ENCODE data around the gene SMARCC1. TPM values are rescaled to one million over a fixed set of nuclear protein-coding genes. Genes with fewer than 3 reads are reported as not detected.

SMARCC1 gene
- total RNA-seq, 2 donors from 2014 or later, result 72.6 to 90.2 TPM

DNA sequence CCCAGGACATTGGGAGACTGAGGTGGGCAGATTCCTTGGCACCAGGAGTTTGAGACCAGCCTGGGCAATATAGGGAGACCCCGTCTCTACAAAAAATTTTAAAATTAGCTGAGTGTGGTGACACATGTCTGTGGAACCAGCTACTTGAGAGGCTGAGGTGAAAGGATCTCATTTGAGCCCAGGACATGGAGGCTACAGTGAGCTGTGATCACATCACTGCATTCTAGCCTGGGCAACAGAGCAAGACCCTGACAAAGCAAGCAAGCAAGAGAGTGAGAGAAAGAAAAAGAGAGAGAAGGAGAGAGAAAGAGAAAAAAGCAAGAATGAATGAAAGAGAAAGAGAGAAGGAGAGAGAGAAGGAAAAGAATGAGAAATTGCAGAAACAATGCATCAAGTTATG lies 150.9 kb downstream of the SMARCC1 start:
- no peak for DNase-seq
- H3K9me3 ChIP-seq, result no peaks in the 10 kb centered on the region
- no peak overlapping the region for H3K27ac ChIP-seq
- TF ChIP-seq, protein P1, sequence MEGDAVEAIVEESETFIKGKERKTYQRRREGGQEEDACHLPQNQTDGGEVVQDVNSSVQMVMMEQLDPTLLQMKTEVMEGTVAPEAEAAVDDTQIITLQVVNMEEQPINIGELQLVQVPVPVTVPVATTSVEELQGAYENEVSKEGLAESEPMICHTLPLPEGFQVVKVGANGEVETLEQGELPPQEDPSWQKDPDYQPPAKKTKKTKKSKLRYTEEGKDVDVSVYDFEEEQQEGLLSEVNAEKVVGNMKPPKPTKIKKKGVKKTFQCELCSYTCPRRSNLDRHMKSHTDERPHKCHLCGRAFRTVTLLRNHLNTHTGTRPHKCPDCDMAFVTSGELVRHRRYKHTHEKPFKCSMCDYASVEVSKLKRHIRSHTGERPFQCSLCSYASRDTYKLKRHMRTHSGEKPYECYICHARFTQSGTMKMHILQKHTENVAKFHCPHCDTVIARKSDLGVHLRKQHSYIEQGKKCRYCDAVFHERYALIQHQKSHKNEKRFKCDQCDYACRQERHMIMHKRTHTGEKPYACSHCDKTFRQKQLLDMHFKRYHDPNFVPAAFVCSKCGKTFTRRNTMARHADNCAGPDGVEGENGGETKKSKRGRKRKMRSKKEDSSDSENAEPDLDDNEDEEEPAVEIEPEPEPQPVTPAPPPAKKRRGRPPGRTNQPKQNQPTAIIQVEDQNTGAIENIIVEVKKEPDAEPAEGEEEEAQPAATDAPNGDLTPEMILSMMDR (IDR thresholded peaks at IDR 0.05), result no peak
- peaks cover 4% of the 10 kb centered on the region for H3K36me3 ChIP-seq
- no peak overlapping the region for H3K9ac ChIP-seq (ENCODE audit: low read depth in 2 of 2, low read length in 2 of 2)
- no peak overlapping the region for H3K4me3 ChIP-seq
- intact Hi-C loops (cut with DNase I), result no loop called here
- H3K4me1 ChIP-seq, result no peaks in the 10 kb centered on the region
- H3K27me3 ChIP-seq, result no peaks in the 10 kb centered on the region

DNA sequence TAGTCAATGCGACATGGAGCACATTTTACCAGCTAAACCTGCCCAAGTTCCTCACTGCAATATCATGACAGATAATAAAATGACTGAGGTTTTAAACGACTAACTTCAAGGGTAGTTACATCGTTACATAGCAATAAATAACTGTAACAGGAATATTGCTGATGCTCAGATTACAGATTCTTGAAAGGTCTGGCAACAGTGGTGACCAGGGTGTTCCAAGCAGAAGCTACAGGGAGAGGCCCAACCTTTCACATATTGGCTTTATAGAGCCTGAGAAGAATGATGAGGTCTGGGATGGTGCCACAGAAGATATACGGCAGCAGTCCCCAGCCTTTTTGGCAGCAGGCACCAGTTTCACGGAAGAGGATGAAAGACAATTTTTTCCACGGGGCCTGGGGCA lies 151.9 kb downstream of the SMARCC1 start:
- Histone ChIP-seq H3K4me1 (no peaks in the 10 kb centered on the region), H3K27ac (no peak overlapping the region), H3K9ac (ENCODE audit: low read depth in 2 of 2, low read length in 2 of 2) (no peak overlapping the region), H3K4me3 (no peak overlapping the region), H3K27me3 (no peaks in the 10 kb centered on the region), H3K36me3 (peaks cover 4% of the 10 kb centered on the region), H3K9me3 (no peaks in the 10 kb centered on the region)
- no peak for DNase-seq
- TF ChIP-seq, protein P1 (IDR thresholded peaks at IDR 0.05), result no peak
- intact Hi-C loops (cut with DNase I), result no loop called here

DNA sequence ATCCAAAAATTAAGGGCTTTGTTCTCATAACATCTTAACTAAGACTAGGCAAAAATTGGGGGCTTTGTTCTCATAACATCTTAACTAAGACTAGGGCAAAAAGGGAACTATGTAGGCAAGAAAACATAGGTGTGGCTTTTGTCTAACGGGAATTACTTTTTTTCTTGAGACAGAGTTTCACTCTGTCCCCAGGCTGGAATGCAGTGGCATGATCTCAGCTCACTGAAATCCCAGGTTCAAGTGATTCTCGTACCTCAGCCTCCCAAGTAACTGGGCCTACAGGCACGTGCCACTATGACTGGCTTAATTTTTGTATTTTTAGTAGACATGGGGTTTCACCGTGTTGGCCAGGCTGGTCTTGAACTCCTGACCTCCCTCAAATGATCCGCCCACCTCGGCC lies 153.3 kb downstream of the SMARCC1 start:
- TF ChIP-seq, protein P1 (IDR thresholded peaks at IDR 0.05), result no peak
- intact Hi-C loops (cut with DNase I), result no loop called here
- Histone ChIP-seq H3K4me1 (no peaks in the 10 kb centered on the region), H3K27ac (no peak overlapping the region), H3K4me3 (no peak overlapping the region), H3K9me3 (no peaks in the 10 kb centered on the region), H3K9ac (ENCODE audit: low read depth in 2 of 2, low read length in 2 of 2) (no peak overlapping the region), H3K27me3 (no peaks in the 10 kb centered on the region), H3K36me3 (peaks cover 4% of the 10 kb centered on the region)
- DNase-seq, result no peak

DNA sequence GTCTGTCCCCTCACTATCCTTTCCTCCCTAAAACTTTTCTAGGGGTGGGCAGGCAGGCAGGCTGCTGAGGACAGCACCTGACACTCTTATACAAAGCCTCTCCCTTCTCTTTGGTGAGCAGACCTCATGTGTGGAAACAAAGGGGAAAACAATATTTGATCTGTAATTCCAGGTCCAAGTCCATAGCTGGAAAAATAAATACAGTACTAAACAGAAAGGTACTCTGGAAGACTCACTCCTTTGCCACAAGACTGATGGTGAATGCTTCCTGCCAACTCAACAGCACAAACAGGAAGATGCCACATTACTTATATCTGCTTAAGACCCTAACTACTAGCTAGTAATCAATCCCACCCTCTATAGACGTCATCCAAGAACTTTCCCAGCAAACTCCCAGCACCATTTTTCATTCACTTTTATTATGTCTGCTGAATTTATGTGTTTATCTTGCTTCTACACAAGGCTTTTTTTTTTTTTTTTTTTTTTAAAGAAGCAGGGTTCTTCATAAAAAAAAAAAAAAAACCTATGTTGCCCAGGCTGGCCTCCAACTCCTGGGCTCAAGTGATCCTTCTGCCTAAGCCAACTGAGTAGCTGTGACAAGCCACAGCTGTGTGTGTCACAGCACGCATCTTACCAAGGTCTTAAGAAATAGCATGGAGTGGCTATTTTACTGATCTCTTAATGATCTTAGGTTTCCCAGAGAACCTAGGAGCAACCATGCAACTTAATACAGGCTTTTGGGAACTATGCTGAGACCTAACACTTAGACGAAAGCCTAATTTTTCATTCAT lies 158.8 kb downstream of the SMARCC1 start:
- H3K9ac ChIP-seq (ENCODE audit: low read depth in 2 of 2, low read length in 2 of 2), result no peak overlapping the region
- H3K27me3 ChIP-seq, result no peaks in the 10 kb centered on the region
- TF ChIP-seq, protein P1 (IDR thresholded peaks at IDR 0.05), result no peak
- H3K9me3 ChIP-seq, result no peaks in the 10 kb centered on the region
- no peak for DNase-seq
- H3K36me3 ChIP-seq, result no peaks in the 10 kb centered on the region
- H3K4me1 ChIP-seq, result no peaks in the 10 kb centered on the region
- intact Hi-C loops (cut with DNase I), result no loop called here
- H3K27ac ChIP-seq, result no peak overlapping the region
- no peak overlapping the region for H3K4me3 ChIP-seq

DNA sequence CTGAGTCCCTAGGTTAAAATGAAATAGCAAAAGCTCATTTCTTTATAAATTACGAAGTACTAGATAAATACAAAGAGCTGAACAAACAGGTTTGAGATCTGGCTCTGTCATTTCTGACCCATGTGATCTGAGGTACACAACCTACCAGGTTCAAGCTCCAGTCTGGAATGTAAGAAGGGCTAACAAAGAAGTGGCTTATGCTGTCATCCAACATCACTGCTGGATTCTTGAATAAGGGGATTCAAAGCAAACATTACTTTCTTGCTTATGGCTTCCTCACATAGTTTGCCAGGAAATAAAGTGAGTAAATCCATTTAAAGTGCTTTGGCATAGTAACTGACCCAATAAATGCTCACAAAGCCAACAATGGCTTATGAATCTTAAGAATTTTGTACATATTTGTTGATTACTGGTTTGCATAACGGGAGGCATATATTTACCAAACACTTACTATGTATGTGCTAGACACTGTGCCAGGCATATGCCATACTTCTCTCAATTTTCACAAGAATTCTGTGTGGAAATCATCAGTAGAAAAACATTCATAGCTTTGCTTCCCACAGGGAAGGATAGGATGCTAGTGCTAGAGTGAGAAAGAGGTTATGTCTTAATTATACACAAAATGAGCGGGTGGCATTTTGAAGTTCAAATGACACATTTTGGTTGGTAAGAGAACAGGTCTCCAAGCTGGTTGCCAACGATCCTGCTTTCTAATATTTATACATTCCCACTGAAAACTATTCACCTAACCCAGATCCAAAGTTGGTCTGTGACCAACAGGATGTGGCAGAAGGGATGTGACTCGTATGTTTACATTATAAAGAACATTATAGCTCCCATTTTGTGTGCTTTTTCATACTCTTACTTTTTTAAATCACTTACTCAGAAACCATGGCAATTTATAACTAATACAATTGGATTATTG lies 164.3 kb downstream of the SMARCC1 start:
- Histone ChIP-seq H3K27me3 (no peaks in the 10 kb centered on the region), H3K4me1 (no peaks in the 10 kb centered on the region), H3K27ac (no peak overlapping the region), H3K9ac (ENCODE audit: low read depth in 2 of 2, low read length in 2 of 2) (no peak overlapping the region), H3K9me3 (no peaks in the 10 kb centered on the region), H3K4me3 (no peak overlapping the region), H3K36me3 (no peaks in the 10 kb centered on the region)
- intact Hi-C loops (cut with DNase I), result no loop called here
- TF ChIP-seq, protein P1 (IDR thresholded peaks at IDR 0.05), result no peak
- no peak for DNase-seq

Data from colonic mucosa (tissue), 4 donors.